ENCODE results near the gene PHF10.

The PHF10 gene

DNA sequence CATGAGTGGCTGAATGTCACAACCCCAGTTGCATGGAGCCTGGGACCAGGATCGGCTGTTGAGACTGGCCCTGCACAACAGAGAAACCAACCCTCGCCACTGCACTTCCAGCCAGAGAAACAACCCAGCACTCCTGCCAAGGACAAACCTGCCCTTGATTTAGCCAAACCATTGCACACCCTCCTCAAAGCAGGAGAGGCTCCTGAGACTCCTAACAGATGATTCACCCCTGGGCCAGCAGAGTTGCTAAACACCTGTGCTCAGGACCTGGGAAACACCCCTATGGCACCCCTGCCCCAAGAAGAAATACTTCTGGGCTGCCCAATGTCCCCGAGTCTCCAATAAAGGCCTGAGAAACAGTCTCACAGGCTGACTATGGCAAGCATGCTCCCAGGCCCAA, 40.2 kb downstream of the PHF10 start:
- TF ChIP-seq, protein P1, sequence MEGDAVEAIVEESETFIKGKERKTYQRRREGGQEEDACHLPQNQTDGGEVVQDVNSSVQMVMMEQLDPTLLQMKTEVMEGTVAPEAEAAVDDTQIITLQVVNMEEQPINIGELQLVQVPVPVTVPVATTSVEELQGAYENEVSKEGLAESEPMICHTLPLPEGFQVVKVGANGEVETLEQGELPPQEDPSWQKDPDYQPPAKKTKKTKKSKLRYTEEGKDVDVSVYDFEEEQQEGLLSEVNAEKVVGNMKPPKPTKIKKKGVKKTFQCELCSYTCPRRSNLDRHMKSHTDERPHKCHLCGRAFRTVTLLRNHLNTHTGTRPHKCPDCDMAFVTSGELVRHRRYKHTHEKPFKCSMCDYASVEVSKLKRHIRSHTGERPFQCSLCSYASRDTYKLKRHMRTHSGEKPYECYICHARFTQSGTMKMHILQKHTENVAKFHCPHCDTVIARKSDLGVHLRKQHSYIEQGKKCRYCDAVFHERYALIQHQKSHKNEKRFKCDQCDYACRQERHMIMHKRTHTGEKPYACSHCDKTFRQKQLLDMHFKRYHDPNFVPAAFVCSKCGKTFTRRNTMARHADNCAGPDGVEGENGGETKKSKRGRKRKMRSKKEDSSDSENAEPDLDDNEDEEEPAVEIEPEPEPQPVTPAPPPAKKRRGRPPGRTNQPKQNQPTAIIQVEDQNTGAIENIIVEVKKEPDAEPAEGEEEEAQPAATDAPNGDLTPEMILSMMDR (IDR thresholded peaks at IDR 0.05; ENCODE audit: low read depth, low read length) = no peak
- H3K4me3 ChIP-seq (replicated peaks in 1 of 2; ENCODE audit: low read depth in 2 of 2, low read length in 2 of 2) = no peak overlapping the region
- no peak for DNase-seq (ENCODE audit: low read depth in 2 of 2)

GRCh38 chr6:169678342-169678741, 46.0 kb downstream of the PHF10 start:
- DNase-seq (ENCODE audit: low read depth in 2 of 2) = no peak
- no peak overlapping the region for H3K4me3 ChIP-seq (replicated peaks in 1 of 2; ENCODE audit: low read depth in 2 of 2, low read length in 2 of 2)
- TF ChIP-seq, protein P1 (IDR thresholded peaks at IDR 0.05; ENCODE audit: low read depth, low read length) = no peak

- TF ChIP-seq, protein P1 (IDR thresholded peaks at IDR 0.05; ENCODE audit: low read depth, low read length) = no peak
- no peak for DNase-seq (ENCODE audit: low read depth in 2 of 2)
- no peak overlapping the region for H3K4me3 ChIP-seq (replicated peaks in 1 of 2; ENCODE audit: low read depth in 2 of 2, low read length in 2 of 2)
Observed at GRCh38 chr6:169677096-169677495, 47.2 kb downstream of the PHF10 start.

GRCh38 chr6:169675011-169675410, 49.3 kb downstream of the PHF10 start:
- TF ChIP-seq, protein P1 (IDR thresholded peaks at IDR 0.05; ENCODE audit: low read depth, low read length) = no peak
- no peak for DNase-seq (ENCODE audit: low read depth in 2 of 2)
- no peak overlapping the region for H3K4me3 ChIP-seq (replicated peaks in 1 of 2; ENCODE audit: low read depth in 2 of 2, low read length in 2 of 2)

DNA sequence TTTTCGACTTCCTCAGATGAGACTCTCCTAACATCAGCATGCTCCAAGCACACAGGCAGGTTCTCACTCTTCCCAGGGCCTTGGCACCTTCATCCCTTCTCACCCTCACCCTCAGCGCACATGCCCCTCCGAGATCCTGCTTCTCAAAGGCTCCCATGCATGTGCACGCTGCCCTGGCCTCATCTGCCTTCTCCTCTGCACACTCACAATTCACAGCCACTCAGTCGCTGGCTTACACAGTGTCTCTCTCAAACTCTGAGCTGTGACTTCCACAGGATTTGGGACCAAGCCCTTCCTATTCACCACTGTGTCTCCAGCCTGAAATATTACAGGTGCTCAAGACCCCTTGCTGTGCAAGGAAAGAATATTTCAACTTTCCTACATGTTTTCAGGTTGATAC, 52.7 kb downstream of the PHF10 start:
- H3K4me3 ChIP-seq (replicated peaks in 1 of 2; ENCODE audit: low read depth in 2 of 2, low read length in 2 of 2) = no peak overlapping the region
- TF ChIP-seq, protein P1 (IDR thresholded peaks at IDR 0.05; ENCODE audit: low read depth, low read length) = no peak
- DNase-seq (ENCODE audit: low read depth in 2 of 2) = no peak

GRCh38 chr6:169669889-169670288, 54.4 kb downstream of the PHF10 start:
- DNase-seq (ENCODE audit: low read depth in 2 of 2) = peak; percentile 64 to 72
- TF ChIP-seq, protein P1 (IDR thresholded peaks at IDR 0.05; ENCODE audit: low read depth, low read length) = no peak
- H3K4me3 ChIP-seq (replicated peaks in 1 of 2; ENCODE audit: low read depth in 2 of 2, low read length in 2 of 2) = no peak overlapping the region

DNA sequence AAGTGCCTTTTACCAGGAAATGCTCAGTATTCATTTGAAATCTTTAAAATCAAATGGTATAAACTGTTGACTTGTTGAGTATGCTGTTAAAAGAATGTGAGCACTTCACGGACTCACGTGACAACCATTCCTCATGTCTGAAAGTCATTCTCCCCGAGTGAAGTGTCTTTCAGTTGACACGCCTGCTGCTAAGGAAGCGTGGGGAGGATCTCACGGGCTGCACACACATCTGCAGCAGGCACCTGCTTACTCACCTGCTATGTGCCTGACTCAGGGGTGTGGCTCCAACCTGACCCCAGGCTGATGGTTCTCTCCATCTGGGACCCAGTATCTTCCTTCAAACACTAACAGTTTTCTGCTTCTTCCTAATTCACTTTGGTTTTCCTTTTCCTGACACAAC, 55.2 kb downstream of the PHF10 start:
- DNase-seq (ENCODE audit: low read depth in 2 of 2) = no peak
- TF ChIP-seq, protein P1 (IDR thresholded peaks at IDR 0.05; ENCODE audit: low read depth, low read length) = no peak
- no peak overlapping the region for H3K4me3 ChIP-seq (replicated peaks in 1 of 2; ENCODE audit: low read depth in 2 of 2, low read length in 2 of 2)
